HG03025 (cell line): ENCODE data around the gene PALMD.

ENCODE experiments used
- ATAC-seq: cut with Tn5 transposase; IDR thresholded peaks from one replicate; pipeline ENCODE4 v1.9.1; 2021; ENCODE audit warnings: mild to moderate bottlenecking, moderate library complexity; ENCODE audit not compliant: unreplicated experiment, low FRiP score

Gene PALMD

DNA sequence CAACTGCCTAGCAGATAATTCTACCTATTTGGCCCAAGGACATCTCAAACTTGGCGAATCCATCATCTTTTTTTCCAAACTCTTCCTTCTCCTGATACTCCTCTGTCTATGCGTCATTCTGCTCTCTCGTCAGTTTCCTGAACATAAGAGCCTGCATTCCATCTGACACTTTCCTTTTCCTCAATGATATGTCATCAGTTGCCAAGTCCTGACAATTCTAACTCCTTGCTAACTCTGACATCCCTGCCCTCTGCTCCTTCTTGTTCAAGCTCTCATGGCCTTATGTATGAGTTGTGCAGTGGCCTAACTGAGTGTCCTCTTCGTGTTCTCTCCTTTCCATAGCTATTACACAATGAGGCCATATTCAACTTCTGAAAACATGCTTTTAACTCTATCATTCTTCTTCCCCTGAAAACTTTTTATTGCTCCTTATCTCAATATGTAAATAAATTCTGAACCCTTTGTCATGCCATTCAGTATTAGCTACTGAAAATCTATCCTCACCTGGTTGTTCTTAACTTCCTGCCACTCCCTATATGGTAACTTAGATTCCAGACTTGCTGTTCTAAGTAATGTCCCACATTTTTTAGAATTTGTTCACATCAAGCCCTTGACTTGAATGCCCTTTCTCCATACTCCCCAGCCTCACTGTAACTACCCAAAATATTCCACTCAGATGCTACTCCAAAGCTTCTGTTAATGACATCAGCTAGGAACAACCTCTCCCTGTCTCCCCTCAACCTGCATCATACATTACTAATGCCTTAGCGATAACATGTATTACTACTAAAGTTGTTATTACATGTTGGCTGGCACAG is 11.5 kb downstream of the PALMD start:
- ATAC-seq: no peak

DNA sequence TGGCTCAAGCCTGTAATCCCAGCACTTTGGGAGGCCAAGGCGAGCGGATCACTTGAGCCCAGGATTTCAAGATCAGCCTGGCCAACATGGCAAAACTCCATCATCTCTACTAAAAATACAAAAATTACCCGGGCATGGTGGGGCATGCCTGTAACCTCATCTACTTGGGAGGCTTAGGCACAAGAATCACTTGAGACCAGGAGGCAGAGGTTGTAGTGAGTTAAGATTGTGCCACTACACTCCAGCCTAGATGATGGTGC is 12.0 kb downstream of the PALMD start:
- ATAC-seq: no peak

DNA sequence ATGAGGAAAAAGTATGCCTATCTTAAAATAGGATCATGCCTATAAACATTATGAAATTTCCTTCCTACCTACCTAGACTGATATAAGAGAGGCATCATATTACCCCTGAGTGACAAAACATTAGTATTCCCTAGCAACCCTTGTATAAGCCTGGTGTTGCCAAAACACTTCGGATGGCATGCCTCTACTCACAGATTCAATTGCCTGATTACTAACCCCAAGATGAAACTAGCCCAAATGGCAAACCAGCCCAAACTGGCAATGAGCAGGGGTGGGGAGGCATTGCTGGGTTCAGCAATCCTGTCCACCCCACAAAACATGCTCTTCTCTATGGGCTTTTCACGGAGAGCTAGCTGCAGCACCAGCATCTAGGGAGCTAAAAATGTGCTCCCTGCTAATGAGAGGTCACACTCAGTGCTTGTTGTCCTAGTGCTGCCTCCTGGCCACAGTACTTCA is 13.9 kb downstream of the PALMD start:
- no peak for ATAC-seq

DNA sequence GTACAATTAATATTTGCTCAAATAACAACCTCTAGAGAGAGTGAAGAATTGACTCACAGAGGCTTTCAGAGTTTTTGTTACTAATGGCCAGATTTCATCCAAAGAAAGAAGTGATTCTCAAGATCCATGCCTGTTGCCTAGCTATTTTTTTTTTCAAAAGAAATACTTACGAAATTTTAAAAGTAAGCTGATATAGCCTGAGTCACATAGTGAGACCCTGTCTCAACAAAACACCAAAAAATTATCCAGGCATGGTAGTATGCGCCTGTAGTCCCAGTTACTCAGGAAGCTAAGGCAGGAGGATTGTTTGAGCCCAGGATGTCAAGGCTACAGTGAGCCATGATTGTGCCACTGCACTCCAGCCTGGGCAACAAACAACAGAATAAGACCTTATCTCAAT is 14.6 kb downstream of the PALMD start:
- no peak for ATAC-seq

DNA sequence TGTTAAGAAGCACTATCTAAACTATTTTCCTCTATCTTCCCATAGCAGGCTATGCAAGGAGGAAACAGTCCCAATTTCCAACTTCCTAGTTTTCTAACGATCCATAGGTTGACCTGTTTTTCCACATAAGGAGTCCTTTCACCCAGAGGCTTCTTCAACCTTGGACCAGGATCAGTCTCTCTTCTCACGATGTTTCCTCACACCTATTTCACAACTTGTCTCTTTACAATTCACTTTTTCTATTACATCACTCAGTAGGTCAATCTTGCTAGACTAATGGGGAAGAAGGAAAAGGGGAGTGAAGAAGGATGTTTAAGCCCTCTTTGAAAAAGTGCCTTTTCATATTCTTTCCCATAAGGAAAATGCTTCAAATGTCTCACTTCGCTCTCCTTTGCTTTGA is 15.9 kb downstream of the PALMD start:
- no peak for ATAC-seq

DNA sequence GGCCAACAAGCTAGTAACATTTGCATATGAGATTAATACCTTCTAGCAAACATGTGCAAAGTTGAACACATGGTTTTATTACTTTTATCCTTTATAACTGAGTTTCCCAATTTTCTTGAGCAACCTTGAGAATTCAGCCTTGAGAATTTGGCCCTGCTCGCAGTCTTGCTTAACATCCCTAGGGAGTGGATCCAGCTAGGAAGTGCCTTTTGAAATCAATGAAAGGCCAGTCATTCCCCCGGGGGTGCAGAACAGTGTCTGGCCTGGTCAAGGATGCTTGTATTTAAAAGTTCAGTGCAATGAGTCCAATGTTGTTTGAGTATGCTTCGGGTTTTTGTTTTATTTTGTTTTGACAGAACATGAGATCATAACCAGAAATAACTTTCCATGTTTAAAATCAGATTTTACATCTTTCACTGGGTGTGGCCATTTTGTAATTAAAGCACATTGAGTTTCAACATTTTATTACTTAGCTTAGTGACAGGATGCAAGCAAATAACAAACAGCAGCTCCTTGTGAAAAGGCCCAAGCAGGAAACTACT is 16.7 kb downstream of the PALMD start:
- no peak for ATAC-seq

DNA sequence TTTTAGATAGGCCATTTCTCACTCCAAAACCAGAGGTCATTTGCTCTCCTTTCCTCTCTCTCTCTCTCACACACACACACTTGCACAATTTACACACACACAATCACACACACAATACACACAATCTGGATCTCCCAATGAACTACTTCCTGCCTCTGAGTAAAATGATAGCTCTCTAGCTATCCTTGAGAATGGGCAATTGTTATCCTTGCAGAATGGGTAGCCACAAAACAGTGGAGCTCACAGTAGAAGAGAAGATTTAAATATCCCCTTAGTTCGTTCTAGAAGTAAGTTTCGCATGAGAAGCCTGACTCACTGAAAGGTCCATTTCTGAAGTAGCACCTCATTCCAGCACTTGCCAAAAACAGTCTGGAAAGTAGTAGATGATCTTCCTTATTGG is 17.6 kb downstream of the PALMD start:
- ATAC-seq: no peak

DNA sequence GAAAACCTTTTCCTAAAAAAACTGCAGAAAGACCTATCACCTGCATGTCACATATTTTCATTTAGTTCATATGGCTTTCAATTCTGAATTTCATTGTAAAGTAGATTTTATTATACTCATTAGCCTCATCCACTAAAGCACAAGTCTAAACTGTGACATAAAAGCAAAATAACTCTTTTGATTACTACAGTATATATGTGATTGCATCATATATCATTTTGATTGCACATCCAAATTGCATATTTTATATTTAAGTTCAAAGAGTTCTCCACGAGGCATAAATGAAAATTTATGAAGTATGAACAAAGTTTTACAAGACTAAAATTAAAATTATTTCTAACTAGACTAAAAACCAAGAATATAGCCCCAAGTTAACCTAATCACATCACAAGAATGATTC is 19.3 kb downstream of the PALMD start:
- ATAC-seq: no peak

DNA sequence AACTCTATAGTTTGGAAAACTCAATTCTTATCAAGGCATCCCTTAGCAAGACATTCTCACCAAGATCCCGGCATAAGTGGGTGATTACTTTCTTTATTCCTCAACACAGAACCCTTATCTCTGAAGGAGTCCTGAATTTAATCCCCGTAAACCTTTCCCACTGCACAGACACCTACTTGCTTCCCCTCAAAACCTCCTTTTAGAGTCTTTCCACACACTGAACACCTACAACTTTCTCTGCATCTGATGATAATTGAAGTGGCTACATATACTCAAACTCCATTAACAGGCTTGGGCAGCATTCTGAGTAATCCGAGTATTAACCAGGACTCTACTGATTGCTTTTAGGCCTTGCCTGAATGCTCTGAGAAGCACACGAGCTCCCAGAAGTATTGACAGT is 23.5 kb downstream of the PALMD start:
- ATAC-seq: no peak

DNA sequence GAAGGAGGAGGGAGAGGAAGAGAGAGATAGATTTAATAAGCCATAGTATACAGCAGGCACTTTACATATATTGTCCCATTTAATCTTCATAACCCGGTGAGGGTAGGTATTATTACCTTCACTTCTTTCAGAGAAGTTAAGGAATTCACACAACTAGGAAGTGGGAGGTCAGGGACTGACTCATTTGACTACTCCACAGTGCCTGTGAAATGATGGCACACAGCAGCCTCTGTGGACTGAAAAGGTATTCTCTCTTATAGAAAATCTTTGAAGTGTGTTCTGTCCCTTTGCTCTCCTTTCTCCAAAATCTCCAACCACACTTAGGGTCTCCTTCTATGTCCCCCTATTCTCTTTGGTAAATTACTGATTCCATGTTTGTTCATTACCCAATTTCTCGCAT is 23.9 kb downstream of the PALMD start:
- no peak for ATAC-seq

DNA sequence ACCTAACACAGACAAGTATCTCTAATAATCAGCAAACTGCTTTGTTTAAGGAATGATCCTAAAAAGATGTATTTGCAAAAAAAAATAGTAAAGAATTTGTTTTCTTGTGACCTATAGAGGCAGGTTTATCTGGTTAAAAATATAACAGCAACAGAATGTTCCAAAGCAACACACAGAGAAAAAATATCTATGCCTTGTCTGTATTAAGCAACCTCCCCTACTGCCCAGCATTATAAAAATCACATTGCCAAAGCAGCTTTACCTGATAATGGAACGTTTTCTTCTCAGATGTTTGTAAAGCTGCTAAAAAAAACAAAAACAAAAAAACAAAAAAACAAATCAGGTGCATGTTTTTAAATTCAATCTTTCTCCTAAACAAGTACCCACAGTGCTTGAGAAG is 24.7 kb downstream of the PALMD start:
- no peak for ATAC-seq

DNA sequence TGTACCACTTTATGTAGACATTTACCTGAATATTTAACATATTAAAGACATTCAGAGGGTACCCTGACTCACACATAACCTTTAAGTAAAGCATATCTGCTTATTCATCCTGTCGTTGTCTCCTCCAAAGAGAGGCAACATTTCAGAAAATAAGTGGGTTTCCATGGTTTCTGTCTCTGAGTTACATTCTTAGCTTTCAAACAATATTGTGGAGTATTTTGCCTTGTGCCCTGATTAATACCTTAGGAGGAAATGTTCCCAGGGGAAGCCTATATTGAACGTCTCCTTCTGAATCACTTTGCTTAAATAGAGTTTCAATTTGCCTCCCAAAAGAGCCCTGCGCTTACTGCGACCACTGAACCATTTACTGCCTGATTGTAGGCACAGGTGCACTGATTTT is 26.1 kb downstream of the PALMD start:
- no peak for ATAC-seq

DNA sequence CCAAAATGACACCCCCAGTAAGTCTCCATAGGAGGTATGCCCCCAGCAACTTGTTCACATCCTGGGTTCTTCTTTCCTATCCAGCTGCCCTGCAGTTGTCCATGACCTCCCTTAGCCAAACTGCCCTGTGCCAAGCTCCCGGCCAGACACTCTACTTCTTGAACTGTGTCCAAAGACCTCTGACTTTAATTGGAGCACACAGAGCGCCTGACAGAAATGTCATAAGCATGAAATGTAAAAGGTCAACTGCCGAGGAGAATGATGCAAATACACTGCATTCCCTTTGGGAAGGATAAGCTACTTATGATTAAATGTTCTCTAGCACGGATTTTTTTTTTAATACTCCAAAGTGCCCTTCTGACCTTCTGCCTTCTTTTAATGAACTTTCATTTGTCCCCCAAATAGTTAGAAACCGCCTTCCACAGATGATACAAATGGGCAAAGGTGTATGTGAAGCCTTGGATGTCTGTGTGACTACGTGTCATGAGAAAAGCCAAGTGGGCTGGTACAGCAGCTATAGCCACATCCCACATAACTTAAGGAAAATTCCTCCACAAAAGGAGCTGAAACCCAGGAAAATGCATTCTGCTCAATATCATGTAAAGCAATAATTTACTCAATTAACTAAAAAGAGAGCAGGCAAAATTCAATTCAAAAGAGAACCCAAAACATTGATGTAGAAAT is 26.8 kb downstream of the PALMD start:
- ATAC-seq: no peak

DNA sequence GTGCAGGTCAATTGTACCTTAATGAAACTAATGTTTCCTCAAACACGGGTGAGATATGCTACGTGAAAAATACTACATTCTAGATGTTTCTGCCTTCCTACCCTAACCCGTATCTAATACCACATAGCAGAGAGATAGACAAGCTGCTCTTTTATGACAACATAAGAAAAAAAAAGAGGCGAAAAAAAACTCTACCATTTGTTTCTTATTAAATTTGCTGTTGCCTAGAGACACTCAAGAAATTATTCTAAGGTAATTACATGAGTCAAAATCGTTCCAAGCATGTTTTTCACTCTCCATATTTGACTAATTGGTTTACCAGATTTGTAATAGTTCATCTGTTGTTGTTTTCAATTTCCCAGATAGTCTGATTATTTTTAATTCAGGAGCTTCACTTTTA is 27.4 kb downstream of the PALMD start:
- ATAC-seq: no peak

DNA sequence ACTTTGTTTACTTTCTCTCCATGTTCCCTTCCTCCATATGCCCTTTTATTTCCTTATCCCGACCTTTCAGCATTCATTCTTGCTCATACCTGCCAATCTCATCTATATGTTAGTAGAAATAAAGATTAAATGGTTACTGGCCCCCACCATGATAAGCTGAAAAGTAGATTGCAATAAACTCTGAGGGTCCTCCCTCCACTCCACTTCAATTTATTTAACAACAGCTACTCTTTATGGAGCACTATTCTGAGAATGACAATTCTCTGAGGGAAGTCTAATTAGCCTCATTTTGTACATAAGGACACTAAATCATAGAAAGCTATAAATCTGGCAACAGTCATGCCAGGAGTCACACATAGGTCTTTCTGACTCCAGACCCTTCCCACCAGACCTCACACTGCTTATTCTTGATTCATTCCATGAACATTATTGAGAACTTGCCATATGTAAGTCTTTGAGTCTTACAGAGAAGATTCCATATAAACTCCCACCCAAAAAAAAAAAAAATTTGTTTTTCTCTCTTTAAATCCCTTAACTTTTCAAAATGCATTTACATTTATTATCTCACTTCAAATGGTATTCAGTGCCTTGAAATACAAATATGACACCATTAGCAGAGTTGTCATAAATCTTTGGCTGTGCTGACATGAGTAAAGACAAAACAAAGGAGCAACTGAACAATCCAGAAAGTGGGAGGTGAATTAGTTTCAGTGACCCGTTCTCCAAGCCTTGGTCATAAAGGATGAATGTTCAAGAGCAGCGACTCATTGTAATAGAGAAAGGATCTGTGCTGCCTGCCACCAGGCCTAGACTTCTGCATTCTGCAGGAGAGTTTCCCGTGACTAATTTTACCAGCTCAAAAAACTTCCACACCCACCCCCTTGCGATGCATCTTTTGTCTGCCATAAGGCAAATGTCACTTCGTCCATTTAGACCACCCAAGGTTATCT is 28.5 kb downstream of the PALMD start:
- ATAC-seq: no peak

DNA sequence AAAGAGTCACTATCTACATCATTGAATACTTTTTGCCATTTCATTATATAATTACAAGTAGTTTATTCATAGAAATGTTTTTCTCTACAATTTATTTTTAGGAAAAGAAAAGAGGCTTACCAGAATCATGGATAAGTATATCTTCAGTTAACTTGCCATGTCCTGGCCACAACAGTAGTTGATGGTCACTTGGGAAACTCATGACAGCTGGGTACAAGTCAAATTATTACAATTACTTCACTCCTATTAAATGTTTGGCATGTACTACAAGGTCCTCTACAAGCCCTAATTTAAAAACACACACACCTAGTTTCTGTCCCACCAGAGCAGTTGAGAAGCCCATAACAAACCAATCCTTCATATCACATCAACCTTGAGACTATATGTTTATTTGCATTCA is 29.4 kb downstream of the PALMD start:
- ATAC-seq: no peak

DNA sequence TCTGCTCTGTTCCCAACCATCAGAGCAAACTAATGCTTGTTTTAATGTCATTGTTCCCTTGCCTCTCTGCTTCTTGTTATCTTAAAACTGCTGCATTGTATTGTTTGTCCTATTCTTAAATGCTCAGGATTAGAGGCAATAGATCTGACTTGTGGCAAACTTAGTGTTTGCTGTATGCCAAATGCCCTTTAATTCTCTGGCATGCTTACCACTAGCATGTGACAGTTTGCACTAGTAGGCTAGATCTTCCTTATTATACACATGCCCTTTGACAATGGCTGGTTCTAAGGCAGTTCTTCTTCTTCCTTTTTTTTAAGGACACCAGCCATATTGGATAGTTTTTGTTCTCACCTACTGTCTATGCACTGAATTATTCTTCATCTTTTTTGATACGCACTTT is 30.1 kb downstream of the PALMD start:
- no peak for ATAC-seq

DNA sequence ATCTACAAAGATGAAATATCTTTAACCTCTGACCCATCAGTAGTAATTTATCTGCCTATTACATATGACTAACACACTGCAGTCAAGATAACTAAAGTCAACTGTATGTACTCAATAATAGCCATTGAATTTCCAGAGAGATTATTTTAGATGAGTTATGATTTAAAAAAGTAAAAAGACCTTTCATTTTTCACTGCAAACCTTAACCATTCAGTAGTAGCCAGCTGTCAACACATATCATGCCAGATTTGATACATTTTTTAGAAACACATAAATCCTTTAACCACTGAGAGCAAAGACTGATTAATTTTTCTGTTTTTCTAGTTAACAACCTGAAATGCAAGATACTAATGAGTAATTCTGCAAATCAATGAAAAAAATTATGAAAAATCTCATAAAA is 31.0 kb downstream of the PALMD start:
- ATAC-seq: no peak

DNA sequence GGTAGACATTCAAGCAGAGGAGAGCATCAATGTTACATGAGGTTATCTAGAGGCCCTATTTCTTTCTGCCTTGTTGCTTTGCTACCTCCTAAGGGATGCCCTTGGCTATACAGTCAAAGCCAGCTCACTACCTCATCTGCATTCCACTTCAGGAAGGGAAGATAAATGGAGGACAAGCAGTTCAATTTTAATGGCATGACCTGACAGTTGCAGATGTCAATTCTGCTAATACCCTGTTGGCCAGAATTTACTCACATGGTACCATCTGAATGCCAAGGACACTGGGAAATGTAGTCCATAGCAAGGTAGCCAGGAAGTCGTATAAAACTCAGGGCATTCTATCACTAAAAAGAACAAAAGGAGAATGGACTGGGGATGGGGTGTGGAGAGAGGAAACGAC is 31.5 kb downstream of the PALMD start:
- ATAC-seq: no peak

DNA sequence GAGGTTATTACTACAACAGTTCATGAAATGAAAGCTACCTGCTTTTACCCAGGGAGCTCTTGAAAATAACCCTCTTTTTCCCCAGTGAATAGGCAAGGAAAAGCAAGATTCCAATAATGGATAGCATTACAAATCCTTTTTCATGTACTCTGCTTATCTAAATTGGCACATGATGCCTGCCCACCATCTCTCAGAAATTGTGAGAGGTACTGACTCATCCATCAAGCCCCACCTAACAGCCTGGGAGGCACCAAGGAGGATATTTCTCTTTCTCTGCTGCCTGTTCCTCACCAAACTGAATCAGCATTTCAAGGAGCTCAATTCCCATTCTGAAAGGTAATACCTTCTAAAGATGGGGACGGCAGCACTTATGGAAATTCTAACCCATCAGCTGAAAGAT is 34.4 kb downstream of the PALMD start:
- ATAC-seq: no peak

DNA sequence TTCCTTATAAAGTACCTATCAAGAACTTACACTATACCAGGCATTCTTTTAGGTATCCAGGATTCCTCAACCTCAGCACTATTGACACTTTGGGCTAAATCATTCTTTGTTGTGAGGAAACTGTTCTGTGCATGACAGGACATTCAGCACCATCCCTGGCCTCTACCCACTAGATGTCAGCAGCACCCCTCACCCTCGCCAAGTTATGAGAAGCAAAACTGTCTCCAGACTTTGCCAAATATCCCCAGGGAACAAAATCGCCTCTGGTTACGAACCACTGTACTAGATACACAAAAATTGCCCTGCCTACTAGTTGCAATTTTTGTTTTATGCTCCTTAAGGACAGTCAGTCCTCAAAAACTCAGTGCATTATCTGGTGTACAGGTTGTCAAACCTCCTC is 35.7 kb downstream of the PALMD start:
- no peak for ATAC-seq
